NCI-H2171 (cell line): ENCODE data around the gene UBE2E1.

Source experiments
- DNase-seq: peaks from one replicate; lab custom pipeline; 2025; lab: John Stamatoyannopoulos, UW

The UBE2E1 gene

DNA sequence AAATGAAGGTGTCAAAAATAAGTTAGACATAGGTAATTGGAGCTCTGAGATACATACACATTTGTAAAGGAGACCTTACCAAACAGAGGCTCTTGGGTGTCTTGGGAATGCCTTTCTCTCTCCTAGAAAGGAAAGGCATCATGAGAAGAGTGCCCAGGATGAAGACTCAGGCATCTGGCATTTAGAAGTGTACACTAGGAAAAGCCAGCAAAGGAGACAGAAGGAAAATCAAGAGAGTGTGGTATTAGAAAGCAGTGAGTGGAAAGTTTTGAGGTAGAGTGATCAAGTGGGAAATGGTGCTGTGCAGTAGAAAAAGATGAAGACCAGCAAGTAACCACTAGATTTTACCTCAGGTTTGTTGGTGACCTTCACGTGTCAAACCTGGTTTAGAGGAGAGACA is 16.1 kb downstream of the UBE2E1 start:
- DNase-seq = no peak

DNA sequence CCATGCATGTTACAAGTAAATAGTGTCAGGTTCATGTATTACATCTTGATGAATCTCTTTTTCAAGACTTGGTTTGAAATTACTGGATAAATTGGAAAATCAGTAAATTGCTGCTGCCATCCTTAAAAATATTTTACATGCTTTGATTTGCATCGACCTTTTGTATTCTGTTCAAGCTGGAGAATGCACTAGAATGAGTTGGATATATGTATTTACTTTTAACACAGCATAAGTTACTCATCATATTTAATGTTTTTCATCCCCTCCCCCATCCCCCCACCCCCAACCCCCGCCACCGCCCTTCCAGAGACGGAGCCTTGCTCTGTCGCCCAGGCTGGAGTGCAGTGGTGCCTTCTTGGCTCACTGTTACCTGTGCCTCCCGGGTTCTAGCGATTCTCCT is 16.8 kb downstream of the UBE2E1 start:
- DNase-seq = no peak

DNA sequence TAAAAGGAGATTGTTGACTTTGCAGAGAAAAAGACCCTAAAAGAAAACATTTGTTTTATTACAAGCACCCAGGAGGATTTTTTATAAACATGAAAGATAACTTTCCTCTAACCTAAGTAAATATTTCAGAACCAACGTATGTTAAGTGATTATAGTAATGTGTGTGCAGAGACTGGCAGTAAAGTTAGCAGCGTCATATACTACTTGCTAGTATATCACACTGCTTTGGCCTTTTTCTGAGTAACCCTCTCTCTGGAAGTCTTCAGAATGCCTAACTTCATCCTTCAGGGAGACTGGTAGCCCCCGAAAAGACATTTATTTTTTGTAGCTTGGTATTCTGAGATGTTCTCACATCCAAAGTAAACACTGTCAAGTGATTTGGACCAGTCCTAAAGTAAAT is 17.9 kb downstream of the UBE2E1 start:
- DNase-seq = no peak

DNA sequence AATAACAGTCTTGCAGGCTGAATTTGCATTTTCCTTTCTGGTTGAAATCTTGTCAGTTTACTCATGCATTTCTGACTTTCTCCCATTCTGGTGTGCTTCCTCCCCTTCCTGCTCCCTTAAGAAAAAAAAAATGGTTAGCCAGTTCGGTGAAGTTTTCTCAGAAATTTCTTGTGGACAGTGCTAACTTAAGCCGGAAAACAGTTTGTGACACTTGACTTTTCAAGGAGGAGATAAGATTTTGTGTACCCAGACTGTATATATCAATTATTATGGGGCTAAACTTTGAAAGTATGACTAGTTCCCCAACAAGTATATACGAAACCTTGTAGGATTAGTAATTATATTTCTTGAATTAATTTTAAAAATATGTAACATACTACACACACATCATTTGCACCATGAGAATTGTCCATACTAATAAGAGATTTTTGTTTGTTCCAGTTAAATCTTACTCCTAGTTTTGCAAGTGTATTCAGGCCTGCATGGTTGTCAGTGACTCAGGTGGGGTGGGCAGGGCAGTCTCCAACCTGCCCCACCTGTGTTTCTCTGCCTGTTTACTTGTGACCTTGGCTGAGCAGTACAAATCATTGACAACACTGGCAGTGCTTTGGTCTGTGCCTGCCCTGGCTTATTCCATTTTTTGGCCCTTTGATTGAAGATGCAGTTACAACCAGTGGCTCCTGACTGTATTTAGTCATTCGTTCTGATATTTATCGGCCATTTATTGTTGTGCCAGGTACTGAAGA is 19.1 kb downstream of the UBE2E1 start:
- DNase-seq = no peak

DNA sequence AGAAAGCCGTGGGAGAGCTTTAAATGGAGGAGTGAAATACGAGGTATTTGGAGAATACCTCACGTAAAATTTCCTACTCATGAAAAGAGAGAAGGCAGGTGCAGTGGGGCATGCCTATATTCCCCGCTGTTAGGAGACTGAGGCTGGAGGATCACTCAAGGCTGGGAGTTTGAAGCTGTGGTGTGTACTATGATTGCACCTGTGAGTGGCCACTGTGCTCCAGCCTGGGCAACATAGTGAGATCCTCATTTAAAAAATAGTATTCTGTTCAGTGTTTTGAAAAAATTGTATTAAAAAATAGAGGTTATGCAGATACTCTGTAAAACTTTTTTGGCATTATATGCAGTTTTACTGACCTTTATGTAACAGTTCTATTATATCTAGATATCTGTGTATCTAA is 20.0 kb downstream of the UBE2E1 start:
- no peak for DNase-seq

DNA sequence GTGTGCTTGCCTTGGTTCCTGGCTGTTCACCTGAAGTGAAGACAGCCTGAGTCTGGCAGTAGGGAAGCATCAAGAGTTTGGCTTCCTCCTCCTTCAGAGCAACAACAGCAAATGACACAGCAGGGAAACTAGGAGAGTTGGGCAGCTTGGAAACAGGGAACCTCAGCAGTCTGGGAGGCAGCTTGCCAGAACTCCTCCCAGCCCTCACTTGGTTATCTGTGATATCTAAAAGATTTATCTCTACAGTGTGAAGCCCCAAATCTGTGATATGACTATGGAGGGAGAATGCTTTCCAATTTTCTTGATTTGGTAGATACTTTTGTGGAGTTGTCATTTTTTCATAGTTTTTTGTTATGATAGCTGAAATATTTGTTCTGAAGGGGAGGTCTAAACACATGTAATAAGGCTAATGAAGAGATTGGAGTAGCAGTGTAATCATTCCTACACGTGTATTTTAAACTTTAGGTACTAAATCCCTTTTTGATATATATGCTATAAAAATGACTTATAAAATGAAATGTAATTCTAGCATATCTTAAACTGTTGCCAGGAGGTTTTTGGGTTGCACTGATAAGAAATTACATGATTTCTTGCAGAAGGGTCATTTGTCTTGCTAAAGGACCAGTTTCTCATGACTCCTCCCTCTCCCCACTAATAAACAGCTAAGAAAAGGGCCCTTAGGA is 20.8 kb downstream of the UBE2E1 start:
- DNase-seq = no peak

DNA sequence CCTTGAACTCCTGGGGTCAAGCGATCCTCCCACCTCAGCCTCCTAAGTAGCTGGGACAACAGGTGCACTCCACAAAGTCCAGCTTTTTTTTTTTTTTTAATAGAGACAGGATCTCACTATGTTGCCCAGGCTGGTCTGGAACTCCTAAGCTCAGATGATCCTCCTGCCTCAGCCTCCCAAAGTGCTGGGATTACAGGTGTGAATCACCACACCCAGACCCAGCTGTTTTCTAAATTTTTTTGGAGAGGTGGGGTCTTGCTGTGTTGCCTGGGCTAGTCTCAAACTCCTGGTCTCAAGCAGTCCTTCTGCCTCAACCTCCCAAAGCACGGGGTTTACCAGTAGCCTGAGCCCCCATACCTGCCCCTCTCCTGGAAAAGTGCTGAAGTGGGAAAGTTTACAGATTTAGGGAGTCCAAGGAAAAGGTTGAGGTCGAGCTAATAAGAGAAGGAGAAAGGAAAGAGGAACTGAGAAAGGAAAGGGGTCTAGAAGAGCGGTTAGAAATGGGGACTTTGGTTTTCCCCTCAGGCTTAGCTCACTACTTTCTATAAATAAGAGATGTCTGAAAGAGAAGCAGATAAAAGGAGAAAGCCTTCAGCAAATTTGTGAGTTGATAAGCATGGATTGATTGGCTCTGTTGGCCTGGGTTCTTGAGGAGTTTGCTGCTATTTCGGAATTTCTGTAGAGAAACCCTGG is 23.6 kb downstream of the UBE2E1 start:
- no peak for DNase-seq

DNA sequence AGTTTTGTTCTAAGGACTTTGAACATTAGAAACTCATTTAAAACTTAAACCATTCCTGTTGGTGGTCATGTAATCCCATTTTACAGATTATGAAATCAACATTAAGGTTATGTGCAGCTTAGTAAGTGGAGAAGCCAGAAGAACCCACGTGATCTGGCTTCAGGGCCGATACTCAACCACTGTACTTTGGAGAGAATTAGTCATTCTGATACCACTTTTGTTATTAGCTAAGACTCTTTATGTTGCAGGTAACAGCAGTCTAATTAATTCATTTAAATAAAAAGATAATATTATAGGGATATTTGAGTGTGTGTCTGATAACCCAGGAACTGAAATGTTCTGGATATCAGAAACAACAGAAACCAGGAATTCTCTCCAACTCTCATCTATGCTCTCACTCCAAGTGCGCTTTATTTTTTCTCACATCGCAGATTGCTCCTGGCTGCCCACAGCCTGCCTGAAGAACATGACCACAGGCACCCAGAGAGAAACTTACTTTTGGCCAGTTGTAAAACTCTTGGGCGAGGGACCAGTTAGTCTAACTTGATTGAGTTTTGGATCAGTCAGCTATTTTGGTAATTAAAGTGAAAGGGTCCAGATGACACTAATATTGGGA is 25.2 kb downstream of the UBE2E1 start:
- no peak for DNase-seq

DNA sequence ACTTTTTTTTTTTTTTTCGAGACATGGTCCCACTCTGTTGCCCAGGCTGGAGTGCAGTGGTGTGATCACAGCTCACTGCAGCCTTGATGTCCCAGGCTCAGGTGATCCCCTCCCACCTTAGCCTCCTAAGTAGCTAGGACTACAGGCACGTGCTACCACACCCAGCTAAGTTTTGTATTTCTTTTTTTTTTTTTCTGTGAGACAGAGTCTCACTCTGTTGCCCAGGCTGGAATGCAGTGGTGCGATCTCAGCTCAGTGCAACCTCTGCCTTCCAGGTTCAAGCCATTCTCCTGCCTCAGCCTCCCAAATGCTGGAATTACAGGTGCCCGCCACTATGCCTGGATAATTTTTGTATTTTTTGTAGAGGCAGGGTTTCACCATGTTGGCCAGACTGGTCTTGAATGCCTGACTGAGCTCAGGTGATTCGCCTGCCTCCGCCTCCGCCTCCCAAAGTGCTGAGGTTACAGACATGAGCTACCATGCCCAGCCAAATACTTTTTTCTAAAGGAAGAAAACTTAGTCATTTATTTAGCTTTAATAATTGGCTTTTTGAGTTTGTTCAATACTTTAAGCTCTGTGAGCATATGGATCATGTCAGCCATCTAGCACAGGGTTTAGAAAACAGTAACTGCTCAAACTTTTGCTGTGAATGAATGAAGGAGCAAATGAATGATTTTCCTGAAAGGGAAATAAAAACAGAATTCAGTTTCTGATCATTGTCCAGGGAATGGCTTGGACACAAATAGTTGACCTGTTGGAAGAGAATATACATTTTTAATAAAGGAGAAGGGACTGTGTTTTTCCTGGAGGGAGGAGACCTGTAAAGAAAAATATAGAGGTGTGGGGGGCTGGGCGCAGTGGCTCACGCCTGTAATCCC is 26.0 kb downstream of the UBE2E1 start:
- no peak for DNase-seq

DNA sequence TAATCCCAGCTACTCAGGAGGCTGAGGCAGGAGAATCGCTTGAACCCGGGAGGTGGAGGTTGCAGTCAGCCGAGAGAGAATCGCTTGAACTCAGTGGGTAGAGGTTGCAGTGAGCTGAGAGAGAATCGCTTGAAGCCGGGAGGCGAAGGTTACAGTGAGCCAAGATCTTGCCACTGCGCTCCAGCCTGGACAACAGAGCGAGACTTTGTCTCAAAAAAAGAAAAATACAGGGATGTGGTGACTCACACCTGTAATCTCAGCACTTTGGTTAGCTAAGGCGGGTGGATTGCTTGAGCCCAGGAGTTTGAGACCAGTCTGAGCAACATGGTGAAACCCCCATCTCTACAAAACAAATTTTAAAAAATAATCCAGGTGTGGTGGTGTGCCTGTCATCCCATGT is 26.8 kb downstream of the UBE2E1 start:
- no peak for DNase-seq

DNA sequence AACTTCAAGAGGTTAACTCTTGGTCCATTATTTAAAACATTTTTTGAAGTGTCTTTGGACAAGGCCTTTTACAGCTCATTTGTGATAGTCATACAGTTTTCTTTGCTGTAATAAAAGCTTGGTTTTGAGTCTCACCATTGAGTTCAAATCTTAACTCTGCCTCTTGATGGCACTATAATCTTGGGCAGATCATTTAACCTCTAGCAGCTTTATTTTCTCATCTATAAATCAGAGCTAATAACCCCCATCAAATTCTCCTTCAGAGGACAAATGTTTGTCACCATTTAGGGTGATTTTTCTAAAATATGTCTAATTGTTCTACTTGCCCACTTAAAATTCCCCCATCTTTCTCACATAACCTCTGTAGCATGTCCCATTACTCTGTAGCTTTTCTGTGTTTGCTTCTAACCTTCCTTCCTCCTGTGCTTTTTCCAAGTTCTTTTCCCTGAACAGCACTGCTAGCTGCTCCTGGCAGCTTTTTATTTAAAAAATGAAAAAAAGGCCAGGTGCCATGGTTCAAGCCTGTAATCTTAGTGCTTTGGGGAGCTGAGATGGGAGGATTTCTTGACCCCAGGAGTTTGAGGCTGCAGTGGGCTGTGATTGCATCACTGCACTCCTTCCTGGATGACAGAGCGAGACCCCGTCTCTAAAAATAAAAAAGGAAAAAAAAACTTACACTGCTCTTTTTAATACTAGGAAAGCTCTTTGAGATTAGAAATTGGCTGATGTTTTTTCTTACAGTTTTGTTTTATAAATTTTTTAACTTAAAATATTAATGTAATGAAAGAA is 28.5 kb downstream of the UBE2E1 start:
- no peak for DNase-seq

DNA sequence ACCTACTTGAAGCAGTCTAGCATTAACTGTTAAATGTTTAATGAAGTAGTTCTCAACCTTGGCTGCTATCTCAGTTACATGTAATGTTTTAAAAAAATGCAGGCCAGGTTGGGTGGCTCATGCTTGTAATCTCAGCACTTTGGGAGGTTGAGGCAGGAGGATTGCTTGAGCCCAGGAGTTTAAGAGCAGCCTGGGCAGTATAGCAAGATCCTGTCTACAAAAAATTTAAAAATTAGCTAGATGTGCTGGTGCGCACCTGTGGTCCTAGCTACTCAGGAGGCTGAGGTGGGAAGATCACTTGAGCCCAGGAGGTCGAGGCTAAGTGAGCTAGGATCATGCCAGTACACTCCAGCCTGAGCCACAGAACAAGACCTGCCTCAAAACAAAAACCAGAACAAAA is 29.3 kb downstream of the UBE2E1 start:
- no peak for DNase-seq

DNA sequence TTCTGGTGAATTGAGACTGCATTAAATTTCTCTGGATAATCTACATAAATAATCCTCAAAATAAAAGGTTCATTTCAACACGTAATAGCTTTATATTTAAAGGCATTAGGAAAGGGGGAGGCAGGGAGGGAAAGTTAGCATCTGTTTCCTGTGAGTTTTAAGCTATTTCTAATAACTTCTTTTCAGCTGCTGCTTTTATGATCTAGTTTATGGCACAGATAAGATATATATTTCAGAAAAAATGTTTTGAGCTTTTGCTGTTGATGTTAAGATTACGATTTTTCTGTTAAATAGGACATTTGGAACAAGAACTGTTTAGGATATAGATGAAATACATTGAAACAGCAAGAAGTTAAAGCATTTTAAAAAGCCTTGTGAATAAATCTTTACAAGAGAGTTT is 30.0 kb downstream of the UBE2E1 start:
- no peak for DNase-seq

DNA sequence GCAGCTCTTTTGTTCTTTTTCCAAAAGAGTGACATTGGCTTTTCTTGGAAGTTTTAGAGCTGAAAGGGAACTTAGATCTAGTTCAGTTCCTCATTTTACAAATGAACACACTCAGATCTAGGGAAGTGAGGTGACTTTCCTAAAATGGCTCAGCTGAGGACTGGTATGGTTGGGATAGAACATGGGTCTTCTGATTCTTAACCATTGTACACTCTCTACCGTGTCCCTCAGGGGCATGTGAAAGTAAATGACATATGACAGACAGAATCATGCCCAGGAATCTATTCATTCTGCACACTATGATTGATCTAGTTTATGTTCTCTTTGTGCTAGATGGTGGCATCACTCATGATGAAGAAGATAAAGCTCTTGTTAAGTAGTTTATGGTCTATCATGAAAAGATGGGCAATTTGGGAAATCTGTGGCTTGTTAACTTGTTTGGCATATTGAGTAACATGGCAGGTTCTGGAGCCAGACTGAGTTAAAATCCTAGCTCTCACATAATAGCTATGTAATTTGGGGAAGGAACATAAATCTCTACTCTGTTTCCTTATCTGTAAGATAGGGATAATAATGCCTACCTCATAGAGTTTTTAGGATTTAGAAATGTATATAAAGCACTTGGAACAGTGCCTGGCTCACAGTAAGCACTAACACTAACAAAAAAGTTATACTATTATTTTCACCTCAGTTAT is 30.9 kb downstream of the UBE2E1 start:
- DNase-seq = no peak

DNA sequence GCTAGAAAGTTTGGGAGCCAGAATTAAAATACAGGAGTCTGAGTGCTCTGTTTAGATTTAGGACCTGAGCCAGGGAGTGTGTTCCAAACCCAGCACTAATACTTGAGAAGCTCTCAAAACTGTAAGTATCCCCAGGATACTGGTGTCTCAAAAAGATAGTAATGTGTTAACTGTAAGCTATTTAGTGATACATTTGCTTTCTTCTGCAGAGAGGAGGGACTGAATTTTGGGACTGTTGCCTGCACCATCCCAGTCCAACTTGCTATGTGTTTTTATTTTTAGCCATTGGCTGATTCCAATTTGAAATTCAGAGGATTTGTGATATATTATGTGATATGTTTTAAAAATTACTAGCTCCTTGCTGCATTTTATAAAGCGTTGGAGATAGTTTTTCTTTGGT is 31.5 kb downstream of the UBE2E1 start:
- no peak for DNase-seq

DNA sequence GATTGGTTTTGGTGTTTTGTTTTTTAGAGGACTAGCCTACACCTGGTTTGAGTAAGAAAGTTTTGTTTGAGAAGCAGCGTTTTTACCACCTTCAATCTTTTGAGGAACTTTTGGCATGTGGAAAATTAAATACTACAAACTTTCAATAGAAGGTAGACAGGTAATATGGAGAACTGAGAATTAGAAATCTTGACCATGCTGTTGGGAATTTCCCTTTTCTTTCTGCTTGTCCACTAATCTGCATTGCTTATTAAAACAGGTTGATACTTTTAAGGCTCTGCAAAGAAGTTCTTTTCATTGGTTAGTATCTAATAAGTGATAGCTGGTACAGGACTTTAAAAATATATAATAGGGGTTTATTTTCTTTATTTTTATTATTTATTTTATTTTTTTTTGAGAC is 31.9 kb downstream of the UBE2E1 start:
- no peak for DNase-seq

DNA sequence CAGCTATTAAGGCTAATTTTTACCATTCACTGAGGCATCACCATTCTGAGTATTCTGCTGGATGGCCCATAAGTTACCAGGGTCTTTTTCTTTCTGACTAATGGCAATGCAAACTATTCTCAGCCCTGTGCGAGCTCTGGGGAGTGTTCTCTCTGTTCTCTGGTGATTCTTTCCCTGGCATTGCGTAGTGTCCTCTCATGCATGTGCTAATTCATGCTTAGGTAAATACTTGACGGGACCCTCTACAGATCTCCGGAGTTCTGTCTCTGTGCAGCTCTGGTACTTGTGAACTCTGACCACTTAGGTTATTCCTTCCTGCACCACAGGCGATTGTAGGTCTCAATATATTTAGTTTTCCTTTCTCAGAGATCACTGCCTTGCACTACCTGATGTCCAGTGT is 34.8 kb downstream of the UBE2E1 start:
- no peak for DNase-seq

DNA sequence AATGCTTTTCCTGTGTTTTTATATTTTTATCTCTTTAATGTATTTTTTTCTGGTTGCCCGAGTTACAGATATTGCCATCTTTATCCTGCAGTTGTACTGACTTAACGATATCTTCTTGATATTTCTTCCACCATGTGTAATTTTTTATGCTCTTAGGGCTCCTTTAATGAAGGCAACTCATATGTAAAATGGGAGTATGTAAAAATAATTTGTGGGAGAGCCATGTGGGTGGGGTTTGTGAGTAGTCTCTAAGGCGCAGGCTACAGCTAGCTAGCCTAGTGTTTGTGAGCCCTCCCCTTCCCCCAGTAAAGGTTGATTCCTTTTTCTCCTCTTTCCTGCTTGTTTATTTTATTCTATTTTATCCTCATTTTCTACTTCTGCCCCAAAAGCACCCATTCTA is 38.1 kb downstream of the UBE2E1 start:
- DNase-seq = no peak

DNA sequence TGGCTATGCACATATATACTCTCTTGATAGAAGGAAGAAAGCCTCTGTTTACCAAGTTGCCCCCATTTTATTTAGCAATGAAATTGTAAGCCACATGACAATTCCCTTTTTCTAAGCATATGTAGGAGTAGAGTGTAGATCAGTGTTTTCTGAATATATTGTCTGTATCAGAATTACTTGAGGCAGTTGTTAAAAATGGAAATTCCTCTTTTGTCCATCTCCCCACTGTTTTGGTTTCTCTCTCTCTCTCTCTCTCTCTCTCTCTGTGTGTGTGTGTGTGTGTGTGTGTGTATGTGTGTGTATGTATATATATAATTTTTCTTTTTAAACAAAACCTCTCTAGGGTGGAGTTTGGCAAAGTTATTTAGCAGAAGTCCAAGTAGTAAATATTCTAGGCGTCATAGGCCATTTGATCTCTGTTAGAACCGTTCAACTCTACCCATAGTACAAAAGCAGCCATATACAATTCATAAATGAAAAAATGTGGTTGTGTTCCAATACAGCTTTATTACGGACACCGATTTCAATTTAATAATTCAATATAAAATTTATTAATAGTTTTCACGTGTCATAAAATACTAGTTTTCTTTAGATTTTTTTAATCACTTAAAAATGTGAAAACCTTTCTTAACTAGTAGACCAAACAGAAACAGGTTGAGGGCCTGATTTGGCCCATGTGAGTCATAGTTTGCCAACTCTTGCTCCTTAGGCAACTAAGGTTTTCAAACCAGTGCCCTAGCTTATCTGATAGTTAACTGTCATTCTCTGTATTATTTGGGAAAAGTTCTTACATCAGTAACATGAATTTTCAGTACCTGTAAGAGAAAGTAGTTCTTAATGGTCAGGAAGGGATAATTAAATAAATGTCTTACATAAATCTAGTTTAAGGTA is 39.8 kb downstream of the UBE2E1 start:
- DNase-seq = no peak
